Measurements from ENCODE around the gene PDE2A. TPM values are rescaled to one million over a fixed set of nuclear protein-coding genes. Genes with fewer than 3 reads are reported as not detected.

The PDE2A gene
- total RNA-seq, 2 experiments from 2014 or later: 0.26 to 0.37 TPM

DNA sequence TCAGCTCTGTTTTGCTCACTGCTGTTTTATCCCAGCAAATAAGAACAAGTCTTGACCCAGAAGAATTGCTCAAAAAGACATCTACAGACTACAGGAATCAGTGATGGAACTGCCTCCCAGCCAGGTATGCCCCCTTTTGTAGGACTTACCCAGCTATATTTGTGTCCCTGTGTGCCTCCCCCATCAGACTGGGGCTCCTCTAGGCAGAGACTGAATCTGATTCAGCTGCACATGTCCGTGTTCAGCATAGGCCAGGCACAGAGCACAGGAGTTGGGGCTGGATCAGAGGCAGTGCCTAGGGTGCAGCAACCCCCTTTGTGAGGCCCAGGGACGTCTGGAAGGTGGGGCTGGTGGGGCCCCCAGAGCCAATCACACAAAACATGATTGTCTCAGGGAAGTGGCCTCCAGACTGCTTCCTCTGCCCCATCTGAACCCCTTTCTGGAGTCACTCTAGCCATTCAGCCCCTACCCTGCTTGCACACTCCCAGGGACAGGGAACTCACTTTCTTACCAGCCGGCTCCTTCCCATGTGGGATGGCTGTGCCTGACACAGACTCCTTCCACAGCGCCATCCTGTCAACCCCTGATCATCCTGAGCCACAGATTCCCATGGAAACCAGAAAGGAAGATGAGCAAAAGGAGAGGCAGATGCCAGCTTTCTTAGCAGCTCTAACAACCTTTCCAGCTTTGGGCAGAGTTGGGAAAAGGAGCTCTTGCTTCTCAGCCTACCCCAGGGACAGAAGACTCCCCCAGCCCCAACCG is 24.8 kb downstream of the PDE2A start:
- no peak for ATAC-seq
- ChIA-PET POLR2A (no interaction called here), CTCF (no interaction called here)
- H3K27me3 Mint-ChIP-seq (ENCODE audit: low read depth): peaks cover 2% of the 10 kb centered on the region
- H3K4me1 Mint-ChIP-seq (ENCODE audit: low read depth): no peaks in the 10 kb centered on the region
- no peaks in the 10 kb centered on the region for H3K36me3 Mint-ChIP-seq (ENCODE audit: low read depth)
- no peak for DNase-seq
- H3K9me3 Mint-ChIP-seq (ENCODE audit: insufficient read depth): no peaks in the 10 kb centered on the region
- H3K4me3 Mint-ChIP-seq: no peak overlapping the region
- no peak overlapping the region for H3K27ac Mint-ChIP-seq

DNA sequence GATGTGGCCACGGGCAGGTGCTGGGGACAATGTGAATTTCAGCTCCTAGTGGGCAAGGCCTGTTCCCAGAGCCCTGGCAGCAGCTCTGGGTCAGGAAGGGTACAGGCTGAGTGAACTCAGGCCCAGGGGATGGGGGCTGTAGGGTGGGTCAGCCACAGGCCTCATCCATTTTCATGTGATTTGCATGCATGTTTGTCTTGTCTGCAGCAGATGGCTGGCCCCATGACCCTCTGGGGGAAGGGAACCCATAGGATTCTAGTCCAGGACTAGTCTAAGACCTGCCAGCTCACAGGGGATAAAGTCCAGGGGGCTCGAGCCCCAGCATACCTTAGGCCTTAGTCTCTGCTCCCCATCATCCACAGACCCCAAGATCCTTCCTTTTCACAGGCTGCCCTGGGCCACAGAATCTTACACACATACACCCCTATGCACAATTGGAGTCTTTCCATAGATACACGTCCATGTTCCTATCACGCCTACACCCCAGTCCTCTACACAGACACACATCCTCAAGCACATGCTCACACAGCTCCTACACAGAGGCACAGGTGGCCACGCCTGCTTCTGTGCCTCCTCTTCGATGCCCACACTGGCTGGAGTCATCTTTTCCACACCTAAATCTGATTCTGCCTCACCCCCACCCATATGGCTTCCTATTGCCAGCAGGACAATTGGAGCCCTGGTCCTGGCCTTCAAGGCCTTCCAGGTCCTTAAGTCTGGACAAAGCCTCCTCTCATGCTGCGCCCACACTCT is 25.7 kb downstream of the PDE2A start:
- ATAC-seq (no peak), DNase-seq (no peak)
- ChIA-PET POLR2A (no interaction called here), CTCF (interaction anchor here (1.5 to 2.6 kb wide), 2 partner anchors 9 to 37 kb away, joined by 3 to 5 read pairs; no protein-coding TSS in a partner anchor)
- Mint-ChIP-seq H3K9me3 (ENCODE audit: insufficient read depth) (no peaks in the 10 kb centered on the region), H3K27me3 (ENCODE audit: low read depth) (peaks cover 6% of the 10 kb centered on the region), H3K27ac (no peak overlapping the region), H3K36me3 (ENCODE audit: low read depth) (no peaks in the 10 kb centered on the region), H3K4me1 (ENCODE audit: low read depth) (no peaks in the 10 kb centered on the region), H3K4me3 (no peak overlapping the region)

DNA sequence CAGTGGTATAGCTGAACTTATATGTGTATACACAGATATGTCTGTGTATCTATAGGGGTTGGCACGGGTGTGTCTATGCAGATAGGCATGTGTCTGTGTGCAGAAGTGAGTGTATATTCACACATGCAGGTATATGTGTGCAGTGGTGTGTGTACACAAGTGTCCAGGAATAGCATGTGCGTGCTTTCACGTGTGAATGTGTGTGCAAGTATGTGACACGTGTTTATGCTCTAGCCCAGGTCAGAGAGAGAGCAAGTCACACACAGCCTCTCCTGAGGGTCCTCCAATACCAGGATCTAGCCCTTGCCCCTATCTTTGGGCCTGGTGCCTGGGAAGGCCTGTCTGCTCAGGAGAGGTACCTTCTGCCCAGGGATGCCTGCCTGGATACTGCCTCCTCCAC is 26.3 kb downstream of the PDE2A start:
- H3K27me3 Mint-ChIP-seq (ENCODE audit: low read depth): peaks cover 9% of the 10 kb centered on the region
- no peaks in the 10 kb centered on the region for H3K4me1 Mint-ChIP-seq (ENCODE audit: low read depth)
- no peaks in the 10 kb centered on the region for H3K36me3 Mint-ChIP-seq (ENCODE audit: low read depth)
- no peaks in the 10 kb centered on the region for H3K9me3 Mint-ChIP-seq (ENCODE audit: insufficient read depth)
- ChIA-PET CTCF (interaction anchor here (1.5 to 2.6 kb wide), 3 partner anchors 9 to 56 kb away, joined by 3 to 7 read pairs (median 5); no protein-coding TSS in a partner anchor), POLR2A (no interaction called here)
- ATAC-seq (no peak), DNase-seq (no peak)
- no peak overlapping the region for H3K4me3 Mint-ChIP-seq
- no peak overlapping the region for H3K27ac Mint-ChIP-seq

DNA sequence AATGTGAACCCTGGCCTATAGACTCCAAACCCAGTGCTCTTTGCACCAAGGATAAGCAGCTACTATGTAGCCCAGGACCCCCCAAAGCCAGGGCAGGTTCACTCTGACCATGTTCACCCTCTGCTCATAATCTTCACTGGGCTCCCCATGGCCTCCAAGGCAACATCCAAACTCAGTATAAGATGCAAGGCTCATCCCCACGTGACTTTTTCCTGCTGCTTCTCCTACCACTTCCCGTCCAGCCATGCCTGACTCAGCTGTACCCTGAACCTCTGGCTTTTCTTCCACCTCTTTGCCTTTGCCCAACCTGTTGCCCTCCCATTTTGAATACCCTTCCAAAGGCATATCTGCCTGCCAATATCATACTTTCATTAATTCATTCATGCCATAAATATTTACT is 27.8 kb downstream of the PDE2A start:
- POLR2A ChIA-PET: no interaction called here
- ATAC-seq: no peak

GRCh38 chr11:72646024-72646423 is 28.2 kb downstream of the PDE2A start:
- Mint-ChIP-seq H3K27ac (no peak overlapping the region), H3K36me3 (ENCODE audit: low read depth) (no peaks in the 10 kb centered on the region), H3K4me1 (ENCODE audit: low read depth) (peaks cover 2% of the 10 kb centered on the region), H3K27me3 (ENCODE audit: low read depth) (peaks cover 11% of the 10 kb centered on the region), H3K9me3 (ENCODE audit: insufficient read depth) (no peaks in the 10 kb centered on the region), H3K4me3 (no peak overlapping the region)
- POLR2A ChIA-PET: no interaction called here
- CTCF ChIA-PET: interaction anchor here (1.3 to 3.9 kb wide), 4 partner anchors 54 to 175 kb away, joined by 4 to 18 read pairs (median 7); no protein-coding TSS in a partner anchor
- ATAC-seq (no peak), DNase-seq (no peak)

More for the DNA sequence above, 27.8 kb downstream of the PDE2A start:
- Mint-ChIP-seq H3K27me3 (ENCODE audit: low read depth) (peaks cover 11% of the 10 kb centered on the region), H3K27ac (no peak overlapping the region), H3K36me3 (ENCODE audit: low read depth) (no peaks in the 10 kb centered on the region), H3K4me1 (ENCODE audit: low read depth) (peaks cover 2% of the 10 kb centered on the region), H3K9me3 (ENCODE audit: insufficient read depth) (no peaks in the 10 kb centered on the region), H3K4me3 (no peak overlapping the region)
- DNase-seq: no peak
- CTCF ChIA-PET: interaction anchor here (1.3 to 3.9 kb wide), 5 partner anchors 11 to 175 kb away, joined by 4 to 18 read pairs (median 7); no protein-coding TSS in a partner anchor

GRCh38 chr11:72643547-72643946 is 30.7 kb downstream of the PDE2A start:
- ATAC-seq (no peak), DNase-seq (no peak)
- peaks cover 2% of the 10 kb centered on the region for H3K4me1 Mint-ChIP-seq (ENCODE audit: low read depth)
- H3K36me3 Mint-ChIP-seq (ENCODE audit: low read depth): no peaks in the 10 kb centered on the region
- no peak overlapping the region for H3K27ac Mint-ChIP-seq
- H3K9me3 Mint-ChIP-seq (ENCODE audit: insufficient read depth): no peaks in the 10 kb centered on the region
- no peak overlapping the region for H3K4me3 Mint-ChIP-seq
- ChIA-PET POLR2A (no interaction called here), CTCF (interaction anchor here (0.7 to 4.1 kb wide), 11 partner anchors 10 to 172 kb away, joined by 3 to 37 read pairs (median 4); no protein-coding TSS in a partner anchor)
- peaks cover 9% of the 10 kb centered on the region for H3K27me3 Mint-ChIP-seq (ENCODE audit: low read depth)

GRCh38 chr11:72642884-72643522 is 31.2 kb downstream of the PDE2A start:
- ATAC-seq (peak; percentile 85), DNase-seq (peak; percentile 69)
- no peak overlapping the region for H3K4me3 Mint-ChIP-seq
- POLR2A ChIA-PET: no interaction called here
- H3K27me3 Mint-ChIP-seq (ENCODE audit: low read depth): peaks cover 9% of the 10 kb centered on the region
- H3K36me3 Mint-ChIP-seq (ENCODE audit: low read depth): no peaks in the 10 kb centered on the region
- CTCF ChIA-PET: interaction anchor here (0.7 to 4.1 kb wide), 11 partner anchors 26 to 172 kb away, joined by 3 to 37 read pairs (median 4); no protein-coding TSS in a partner anchor
- H3K4me1 Mint-ChIP-seq (ENCODE audit: low read depth): peaks cover 2% of the 10 kb centered on the region
- H3K9me3 Mint-ChIP-seq (ENCODE audit: insufficient read depth): no peaks in the 10 kb centered on the region
- H3K27ac Mint-ChIP-seq: no peak overlapping the region

GRCh38 chr11:72642043-72642883 is 32.0 kb downstream of the PDE2A start:
- DNase-seq (peak; percentile 23), ATAC-seq (peak; percentile 49)
- H3K4me1 Mint-ChIP-seq (ENCODE audit: low read depth): peaks cover 2% of the 10 kb centered on the region
- peak overlapping the region; percentile 45 for H3K4me3 Mint-ChIP-seq
- H3K27ac Mint-ChIP-seq: no peak overlapping the region
- POLR2A ChIA-PET: no interaction called here
- no peaks in the 10 kb centered on the region for H3K36me3 Mint-ChIP-seq (ENCODE audit: low read depth)
- H3K27me3 Mint-ChIP-seq (ENCODE audit: low read depth): peaks cover 9% of the 10 kb centered on the region
- no peaks in the 10 kb centered on the region for H3K9me3 Mint-ChIP-seq (ENCODE audit: insufficient read depth)
- CTCF ChIA-PET: interaction anchor here (0.9 to 4.1 kb wide), 7 partner anchors 27 to 163 kb away, joined by 3 to 37 read pairs (median 3); no protein-coding TSS in a partner anchor

DNA sequence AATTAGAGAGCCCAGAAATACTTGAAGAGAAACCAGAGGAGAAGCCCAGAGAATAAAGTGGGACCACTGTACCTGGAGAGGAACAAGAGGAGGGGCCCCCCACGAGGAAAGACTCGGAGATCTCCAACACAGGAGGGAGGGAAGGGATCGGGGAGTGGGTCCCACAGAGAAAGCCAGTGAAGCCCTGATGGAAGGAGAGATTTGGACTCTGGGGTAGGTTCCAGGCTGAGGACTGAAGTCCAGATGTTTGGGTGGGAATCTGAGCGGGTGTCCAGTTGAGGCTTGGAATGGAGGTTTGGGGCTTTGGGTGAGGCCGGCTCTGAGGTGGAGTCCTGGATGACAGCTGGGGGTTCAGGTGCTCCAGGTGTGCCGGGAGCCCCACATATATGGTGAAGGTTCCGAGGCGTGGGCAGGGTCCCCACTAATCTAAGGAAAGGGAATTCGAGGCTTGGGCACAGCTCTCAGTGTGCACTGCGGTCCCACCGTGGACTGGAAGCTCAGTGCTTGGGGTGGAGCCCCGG is 32.6 kb downstream of the PDE2A start:
- ChIA-PET POLR2A (no interaction called here), CTCF (interaction anchor here (0.9 to 4.1 kb wide), 4 partner anchors 33 to 55 kb away, joined by 3 to 37 read pairs (median 4); no protein-coding TSS in a partner anchor)
- peaks cover 2% of the 10 kb centered on the region for H3K4me1 Mint-ChIP-seq (ENCODE audit: low read depth)
- H3K36me3 Mint-ChIP-seq (ENCODE audit: low read depth): no peaks in the 10 kb centered on the region
- H3K27me3 Mint-ChIP-seq (ENCODE audit: low read depth): peaks cover 9% of the 10 kb centered on the region
- DNase-seq (no peak), ATAC-seq (no peak)
- no peak overlapping the region for H3K4me3 Mint-ChIP-seq
- no peaks in the 10 kb centered on the region for H3K9me3 Mint-ChIP-seq (ENCODE audit: insufficient read depth)
- H3K27ac Mint-ChIP-seq: no peak overlapping the region

- Mint-ChIP-seq H3K36me3 (ENCODE audit: low read depth) (no peaks in the 10 kb centered on the region), H3K4me1 (ENCODE audit: low read depth) (peaks cover 2% of the 10 kb centered on the region), H3K27me3 (ENCODE audit: low read depth) (peaks cover 14% of the 10 kb centered on the region), H3K27ac (no peak overlapping the region), H3K9me3 (ENCODE audit: insufficient read depth) (no peaks in the 10 kb centered on the region), H3K4me3 (no peak overlapping the region)
- POLR2A ChIA-PET: no interaction called here
- no peak for DNase-seq
- no peak for ATAC-seq
- CTCF ChIA-PET: interaction anchor here (1.1 kb wide), 1 partner anchor 31 kb away, joined by 3 read pairs; no protein-coding TSS in a partner anchor
Observed at GRCh38 chr11:72639502-72640375, 34.5 kb downstream of the PDE2A start.

Data from activated CD8-positive, alpha-beta T cell treated with anti-CD3 and anti-CD28 coated beads, Interleukin-2, amount 10 ng/mL, durations not matched to agents 7 days and 5 days (primary cell).